Limb (tissue), 2 donors: ENCODE results near the gene FMO3.

Experiments used
- DNase-seq, 2 donors: peaks; one replicate each; pipeline ENCODE4 v3.0.0-alpha.2; 2016; ENCODE audit errors: extremely low spot score in 2 of 2

Gene FMO3

DNA sequence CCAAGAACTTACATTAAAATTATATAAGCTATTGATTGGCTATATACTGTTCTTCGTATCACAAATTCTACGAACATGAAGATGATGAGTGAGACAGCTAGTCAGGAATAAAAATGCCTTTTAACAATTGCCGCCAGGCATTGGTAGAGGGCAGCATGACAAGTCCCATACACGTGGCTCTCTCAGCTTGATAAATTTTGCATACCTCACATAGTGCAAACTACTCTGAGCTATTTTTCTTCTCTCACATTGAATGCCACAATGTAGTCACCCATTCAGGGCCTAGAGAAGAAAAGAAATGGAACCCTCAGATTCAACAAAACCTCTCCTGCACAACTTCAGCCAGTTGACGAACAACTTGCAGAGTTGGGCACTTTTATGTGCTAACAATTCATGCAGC lies 67.4 kb downstream of the FMO3 start:
- no peak for DNase-seq

DNA sequence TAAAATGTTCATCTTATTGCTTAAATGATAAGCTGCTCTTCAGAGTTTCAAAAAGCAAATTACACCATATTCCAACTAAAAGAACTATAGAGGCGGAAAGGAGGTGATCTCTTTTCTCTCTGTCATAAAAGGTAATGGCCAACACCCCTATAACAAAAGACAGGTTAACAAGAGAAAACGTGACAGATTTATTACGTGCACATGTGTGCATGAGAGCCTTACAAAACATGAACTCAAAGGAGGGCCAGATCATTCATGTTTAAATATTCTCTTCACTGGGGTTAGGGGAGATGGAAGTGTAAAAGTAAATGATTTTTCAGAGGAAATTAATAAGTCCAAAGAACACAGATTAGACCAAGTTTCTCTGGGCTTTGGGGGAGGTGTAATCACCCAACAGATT lies 67.8 kb downstream of the FMO3 start:
- DNase-seq = no peak

DNA sequence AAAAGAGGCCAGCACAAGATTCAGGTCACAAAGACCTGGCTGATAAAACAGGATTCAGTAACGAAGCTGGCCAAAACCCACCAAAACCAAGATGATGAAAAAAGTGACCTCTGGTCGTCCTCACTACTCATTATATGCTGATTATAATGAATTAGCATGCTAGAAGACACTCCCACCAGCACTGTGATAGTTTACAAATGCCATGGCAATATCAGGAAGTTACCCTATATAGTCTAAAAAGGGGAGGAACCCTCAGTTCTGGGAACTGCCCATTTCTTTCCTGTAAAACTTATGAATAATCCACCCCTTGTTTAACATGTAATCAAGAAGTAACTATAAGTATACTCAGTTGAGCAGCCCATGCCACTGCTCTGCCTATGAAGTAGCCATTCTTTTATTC lies 68.4 kb downstream of the FMO3 start:
- DNase-seq = no peak

DNA sequence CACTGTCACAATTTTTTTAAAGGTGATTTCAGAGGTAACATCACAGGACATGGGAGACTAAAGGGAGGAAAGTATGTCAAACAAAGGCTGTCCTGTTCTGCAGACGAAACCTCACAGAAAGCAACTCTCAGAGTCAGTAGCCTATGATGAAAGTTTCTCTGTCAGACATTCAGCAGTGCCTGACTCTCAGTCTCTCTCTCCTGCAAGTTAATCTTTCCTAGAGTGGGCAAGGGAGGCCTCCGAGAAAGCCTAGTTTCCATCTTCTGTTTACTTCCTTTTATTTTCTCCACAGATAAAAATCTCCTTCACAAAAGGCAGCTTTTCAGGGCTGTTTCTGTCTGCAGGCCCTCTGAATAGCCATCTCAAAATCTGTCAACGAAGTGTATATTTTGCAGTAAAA lies 69.5 kb downstream of the FMO3 start:
- DNase-seq = no peak

DNA sequence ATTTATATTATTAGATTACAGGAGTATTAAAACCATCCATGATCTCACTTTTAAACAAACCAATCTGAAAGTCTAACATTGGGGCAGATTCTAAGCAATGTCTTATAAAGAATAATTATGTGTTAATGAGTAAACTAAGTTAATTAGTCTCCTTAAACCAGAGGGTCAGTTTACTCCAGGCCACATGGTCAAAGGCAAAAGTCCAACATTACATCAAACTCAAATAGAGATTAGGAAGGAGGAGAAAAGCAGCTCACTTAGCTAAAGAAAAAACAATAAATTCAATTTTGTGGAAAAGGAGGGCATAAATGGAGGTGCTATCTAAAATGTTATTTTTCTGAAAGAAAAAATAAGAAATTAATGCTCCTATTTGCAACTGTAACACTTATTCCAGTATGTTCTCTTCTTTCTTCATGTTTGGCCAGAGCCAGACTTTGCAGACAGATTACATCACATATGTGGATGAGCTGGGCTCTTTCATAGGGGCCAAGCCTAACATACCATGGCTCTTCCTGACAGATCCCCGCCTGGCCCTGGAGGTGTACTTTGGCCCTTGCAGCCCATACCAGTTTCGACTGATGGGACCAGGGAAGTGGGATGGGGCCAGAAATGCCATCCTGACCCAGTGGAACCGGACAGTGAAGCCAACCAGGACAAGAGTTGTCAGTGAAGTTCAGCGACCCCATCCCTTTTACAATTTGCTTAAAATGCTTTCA lies 70.1 kb downstream of the FMO3 start:
- DNase-seq = no peak

DNA sequence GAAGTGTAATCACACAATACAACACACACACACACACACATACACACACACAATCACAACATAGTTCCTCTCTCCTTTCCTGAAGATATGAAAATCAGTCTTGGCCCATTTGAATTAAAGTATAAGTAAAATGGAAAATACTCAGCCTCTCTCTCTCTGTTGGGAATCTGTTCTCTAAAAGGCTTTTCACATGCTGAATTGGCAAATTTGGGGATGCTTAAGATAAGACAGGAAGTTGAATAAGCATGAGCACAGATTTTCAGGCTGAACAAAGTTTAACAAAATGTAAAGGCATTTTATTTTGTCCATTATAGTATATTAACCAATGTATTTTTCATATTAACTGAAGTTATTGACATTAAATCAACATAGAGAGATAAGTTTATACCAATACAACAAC lies 70.7 kb downstream of the FMO3 start:
- DNase-seq = no peak

DNA sequence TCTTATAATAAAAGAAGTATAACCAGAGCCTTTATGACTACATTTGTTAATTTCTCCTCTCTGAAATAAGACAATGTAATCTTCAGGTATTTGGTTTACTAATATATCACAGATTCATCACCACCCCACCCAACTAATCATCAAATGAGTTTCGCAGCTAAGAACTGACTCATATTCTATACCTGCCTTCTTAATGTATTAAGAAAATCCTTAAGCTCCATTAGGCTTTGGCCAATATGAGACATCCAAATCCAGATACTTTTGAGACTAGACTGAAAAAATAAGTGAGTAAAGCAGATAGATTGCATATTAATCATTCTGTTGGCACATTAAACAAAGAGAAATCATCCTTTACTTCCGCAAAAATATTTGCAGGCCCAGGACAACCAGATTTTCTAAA lies 75.7 kb downstream of the FMO3 start:
- DNase-seq = no peak
